ENCODE data around the gene SPATA7. TPM values are rescaled to one million over a fixed set of nuclear protein-coding genes. Genes with fewer than 3 reads are reported as not detected.

SPATA7 gene
- polyA plus RNA-seq, 1 of the 3 experiments (the other 2 are of a cell fraction) = 3.5 TPM

GRCh38 chr14:88468406-88468805, 82.9 kb downstream of the SPATA7 start:
- Histone ChIP-seq H3K4me3 (ENCODE audit: low read depth in 2 of 2, low read length in 1 of 2) (no peak overlapping the region), H4K20me1 (ENCODE audit: insufficient read depth) (no peaks in the 10 kb centered on the region), H2AFZ (ENCODE audit: low read depth) (no peak overlapping the region), H3K9ac (no peak overlapping the region), H3K9me2 (no peaks in the 10 kb centered on the region), H3K79me2 (ENCODE audit: insufficient read depth) (no peaks in the 10 kb centered on the region; the same call in 1 of the 2 replicates), H3F3A (replicated peaks; ENCODE audit: insufficient read depth) (peaks cover 22% of the 10 kb centered on the region), H3K4me1 (ENCODE audit: control insufficient read depth in 1 of 2, insufficient read depth in 2 of 2, low read depth in 1 of 2, low read length in 1 of 2) (peaks cover 0 to 6% of the 10 kb centered on the region in 2 experiments; a peak in 1 of 4 replicates), H3K9me3 (no peaks in the 10 kb centered on the region), H3K36me3 (replicated peaks in 1 of 2; ENCODE audit: control insufficient read depth in 1 of 2, insufficient read depth in 2 of 2, low read length in 1 of 2) (peaks cover 71 to 74% of the 10 kb centered on the region in 2 experiments), H3K27me3 (ENCODE audit: insufficient read depth) (no peaks in the 10 kb centered on the region), H3K4me2 (peak overlapping the region; percentile 13; the same call in 1 of the 2 replicates), H3K27ac (ENCODE audit: low read depth in 2 of 2, low read length in 1 of 2) (0 out of 4 replicates have a peak overlapping the region, but pooled peaks of 1 of the 2 experiments have one; percentile 1)
- TF ChIP-seq MEF2A (IDR thresholded peaks at IDR 0.05; ENCODE audit: borderline replicate concordance, low read depth) (no peak), EZH2phosphoT487 (IDR thresholded peaks at IDR 0.05; ENCODE audit: borderline replicate concordance, low read depth) (no peak), ELF1 (IDR thresholded peaks at IDR 0.05) (no peak), POLR2AphosphoS5 (IDR thresholded peaks at IDR 0.05; ENCODE audit: low read depth, low read length) (no peak), JUND (IDR thresholded peaks at IDR 0.05) (no peak), FOSL2 (IDR thresholded peaks at IDR 0.05; ENCODE audit: borderline replicate concordance, low read depth) (no peak), FOXJ3 (CRISPR knock-in tag; IDR thresholded peaks at IDR 0.05) (no peak), REST (IDR thresholded peaks at IDR 0.05; ENCODE audit: low read depth, low read length) (no peak), GATA2 (CRISPR knock-in tag; IDR thresholded peaks at IDR 0.05) (no peak), SIN3A (IDR thresholded peaks at IDR 0.05; ENCODE audit: borderline replicate concordance, low read depth, low read length) (no peak), CHD2 (IDR thresholded peaks at IDR 0.05; ENCODE audit: low read length, partially characterized antibody) (no peak), RFX5 (IDR thresholded peaks at IDR 0.05; ENCODE audit: low read length) (no peak), RXRA (IDR thresholded peaks at IDR 0.05; ENCODE audit: borderline replicate concordance, low read depth) (no peak), TEAD4 (IDR thresholded peaks at IDR 0.05; ENCODE audit: borderline replicate concordance, insufficient read depth) (no peak), FOXM1 (IDR thresholded peaks at IDR 0.05; ENCODE audit: low read depth) (no peak), RCOR1 (IDR thresholded peaks at IDR 0.05; ENCODE audit: low read length) (no peak)
- TF ChIP-seq, protein P1, sequence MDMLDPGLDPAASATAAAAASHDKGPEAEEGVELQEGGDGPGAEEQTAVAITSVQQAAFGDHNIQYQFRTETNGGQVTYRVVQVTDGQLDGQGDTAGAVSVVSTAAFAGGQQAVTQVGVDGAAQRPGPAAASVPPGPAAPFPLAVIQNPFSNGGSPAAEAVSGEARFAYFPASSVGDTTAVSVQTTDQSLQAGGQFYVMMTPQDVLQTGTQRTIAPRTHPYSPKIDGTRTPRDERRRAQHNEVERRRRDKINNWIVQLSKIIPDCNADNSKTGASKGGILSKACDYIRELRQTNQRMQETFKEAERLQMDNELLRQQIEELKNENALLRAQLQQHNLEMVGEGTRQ (IDR thresholded peaks at IDR 0.05; ENCODE audit: borderline replicate concordance, low read depth, low read length) = no peak
- TF ChIP-seq, protein P2, sequence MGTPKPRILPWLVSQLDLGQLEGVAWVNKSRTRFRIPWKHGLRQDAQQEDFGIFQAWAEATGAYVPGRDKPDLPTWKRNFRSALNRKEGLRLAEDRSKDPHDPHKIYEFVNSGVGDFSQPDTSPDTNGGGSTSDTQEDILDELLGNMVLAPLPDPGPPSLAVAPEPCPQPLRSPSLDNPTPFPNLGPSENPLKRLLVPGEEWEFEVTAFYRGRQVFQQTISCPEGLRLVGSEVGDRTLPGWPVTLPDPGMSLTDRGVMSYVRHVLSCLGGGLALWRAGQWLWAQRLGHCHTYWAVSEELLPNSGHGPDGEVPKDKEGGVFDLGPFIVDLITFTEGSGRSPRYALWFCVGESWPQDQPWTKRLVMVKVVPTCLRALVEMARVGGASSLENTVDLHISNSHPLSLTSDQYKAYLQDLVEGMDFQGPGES (IDR thresholded peaks at IDR 0.05; ENCODE audit: low read depth, low read length) = no peak
- CTCF ChIA-PET = interaction anchor here (0.8 to 1.9 kb wide), 2 partner anchors 25 to 279 kb away, joined by 3 to 5 read pairs; no protein-coding TSS in a partner anchor
- DNase-seq = no peak
- POLR2A ChIA-PET = no interaction called here
- WGBS (ENCODE audit: low lambda C conversion rate) = 75% methylated on average over 1 of the region's 1 CpG

Data from SK-N-SH (cell line).